Right lobe of liver (tissue), 6 donors: ENCODE measurements around the gene PLA2G5. TPM values are rescaled to one million over a fixed set of nuclear protein-coding genes. Genes with fewer than 3 reads are reported as not detected.

Source experiments
- ATAC-seq, 4 donors: fragments of 200-7000 bp; cut with Tn5 transposase; one replicate each; pipeline ENCODE4 v1.9.1; 2020; ENCODE audit warnings: mild to moderate bottlenecking in 4 of 4, moderate library complexity in 4 of 4
- DNase-seq, 3 donors: peaks; one replicate each; pipeline ENCODE4 v3.0.0-alpha.2; 2020
- H3K27ac ChIP-seq, 3 donors: fragments of 200-600 bp; one replicate each; pipeline ENCODE4 v1.8.0; 2022
- H3K27me3 ChIP-seq, 2 donors: fragments of 200-600 bp; one replicate each; pipeline ENCODE4 v1.8.0; 2022
- H3K36me3 ChIP-seq, 4 donors: fragments of 200-600 bp; sonication (generic) in 1 of 4; one replicate each; pipeline versions ENCODE4 v1.5.1 to v1.8.0; 2017 to 2022; ENCODE audit warnings: control low read depth in 1 of 4
- H3K4me1 ChIP-seq, 4 donors: fragments of 200-600 bp; sonication (generic) in 1 of 4; one replicate each; pipeline versions ENCODE4 v1.5.1 to v1.8.0; 2017 to 2022; ENCODE audit warnings: control low read depth in 1 of 4
- H3K4me3 ChIP-seq, 3 donors: fragments of 200-600 bp; one replicate each; pipeline ENCODE4 v1.8.0; 2022
- H3K9me3 ChIP-seq, 4 donors: fragments of 200-600 bp; sonication (generic) in 1 of 4; one replicate each; pipeline versions ENCODE4 v1.5.1 to v1.8.0; 2017 to 2022; ENCODE audit warnings: control low read depth in 1 of 4
- POLR2A ChIP-seq: fragments of 450-650 bp; IDR thresholded peaks from one replicate; pipeline ENCODE4 v1.6.1; 2017; ENCODE audit warnings: antibody characterized with exemption, mild to moderate bottlenecking
- WGBS: methylation state at CpG from one replicate; pipeline ENCODE4 v1.1.6; 2018; ENCODE audit warnings: low coverage, low lambda C conversion rate; ENCODE audit not compliant: insufficient coverage; ENCODE audit errors: missing lambda C conversion rate; 5-methylcytosine and 5-hydroxymethylcytosine counted together
- intact Hi-C, 2 donors: fragments of 100-400 bp; cut with DNase I; formaldehyde crosslinking; loops; one replicate each; pipeline versions ENCODE4 v1.11.2 to v1.14.1; 2022
- total RNA-seq, 6 experiments: library from RNA; depleted of rRNA in 2 of 6; stranded (reverse); fragments of >200 nt in 2 of 6; fragmentation: NEBNext Ultra II Directional in 3 of 6; extraction: Animal tissue kit (Norgen Biotek cat#: 25700) in 3 of 6; gene quantifications; one replicate each; pipeline versions ENCODE4 v1.1.0 to v1.2.4, GENCODE V29; 2016 to 2023
- TF ChIP-seq, protein P1 (sequence below), 4 donors: fragments of 200-600 bp in 3 of 4; fragments of 450-650 bp in 1 of 4; IDR thresholded peaks; one replicate each; pipeline versions ENCODE4 v1.5.1 to v1.8.0; 2016 to 2022; ENCODE audit warnings: antibody characterized with exemption in 4 of 4, mild to moderate bottlenecking in 2 of 4
- donor health status: DM: no; HTN: yes; CAD: no.
- donor health status: DM: no; HTN: no; CAD: no.
- donor health status: DM: no; HTN: no; CAD: no.
- donor health status: DM: no; HTN: yes; CAD: no.
- donor health status: DM: no; HTN: yes; CAD: no.

Gene PLA2G5
- total RNA-seq, 6 experiments from 2014 or later = 0.62 to 4.8 (median 3.2) TPM

GRCh38 chr1:20137055-20137454 lies 67.1 kb downstream of the PLA2G5 start:
- no peak for DNase-seq
- intact Hi-C loops = no loop called here
- Histone ChIP-seq H3K4me3 (no peak overlapping the region), H3K4me1 (no peaks in the 10 kb centered on the region), H3K27me3 (no peaks in the 10 kb centered on the region), H3K36me3 (no peaks in the 10 kb centered on the region), H3K9me3 (no peaks in the 10 kb centered on the region), H3K27ac (no peak overlapping the region)
- WGBS = no CpG with 5 or more reads among the region's 4 CpGs
- no peak for ATAC-seq
- TF ChIP-seq POLR2A = no peak
- TF ChIP-seq, protein P1, sequence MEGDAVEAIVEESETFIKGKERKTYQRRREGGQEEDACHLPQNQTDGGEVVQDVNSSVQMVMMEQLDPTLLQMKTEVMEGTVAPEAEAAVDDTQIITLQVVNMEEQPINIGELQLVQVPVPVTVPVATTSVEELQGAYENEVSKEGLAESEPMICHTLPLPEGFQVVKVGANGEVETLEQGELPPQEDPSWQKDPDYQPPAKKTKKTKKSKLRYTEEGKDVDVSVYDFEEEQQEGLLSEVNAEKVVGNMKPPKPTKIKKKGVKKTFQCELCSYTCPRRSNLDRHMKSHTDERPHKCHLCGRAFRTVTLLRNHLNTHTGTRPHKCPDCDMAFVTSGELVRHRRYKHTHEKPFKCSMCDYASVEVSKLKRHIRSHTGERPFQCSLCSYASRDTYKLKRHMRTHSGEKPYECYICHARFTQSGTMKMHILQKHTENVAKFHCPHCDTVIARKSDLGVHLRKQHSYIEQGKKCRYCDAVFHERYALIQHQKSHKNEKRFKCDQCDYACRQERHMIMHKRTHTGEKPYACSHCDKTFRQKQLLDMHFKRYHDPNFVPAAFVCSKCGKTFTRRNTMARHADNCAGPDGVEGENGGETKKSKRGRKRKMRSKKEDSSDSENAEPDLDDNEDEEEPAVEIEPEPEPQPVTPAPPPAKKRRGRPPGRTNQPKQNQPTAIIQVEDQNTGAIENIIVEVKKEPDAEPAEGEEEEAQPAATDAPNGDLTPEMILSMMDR (IDR thresholded peaks at IDR 0.05) = no peak

GRCh38 chr1:20137604-20138003 lies 67.6 kb downstream of the PLA2G5 start:
- 73% methylated on average over 1 of the region's 1 CpG for WGBS
- Histone ChIP-seq H3K27ac (no peak overlapping the region), H3K9me3 (no peaks in the 10 kb centered on the region), H3K36me3 (no peaks in the 10 kb centered on the region), H3K4me1 (no peaks in the 10 kb centered on the region), H3K4me3 (no peak overlapping the region), H3K27me3 (no peaks in the 10 kb centered on the region)
- intact Hi-C loops = no loop called here
- ATAC-seq (no peak), DNase-seq (no peak)
- no peak for TF ChIP-seq POLR2A
- TF ChIP-seq, protein P1 (IDR thresholded peaks at IDR 0.05) = no peak

DNA sequence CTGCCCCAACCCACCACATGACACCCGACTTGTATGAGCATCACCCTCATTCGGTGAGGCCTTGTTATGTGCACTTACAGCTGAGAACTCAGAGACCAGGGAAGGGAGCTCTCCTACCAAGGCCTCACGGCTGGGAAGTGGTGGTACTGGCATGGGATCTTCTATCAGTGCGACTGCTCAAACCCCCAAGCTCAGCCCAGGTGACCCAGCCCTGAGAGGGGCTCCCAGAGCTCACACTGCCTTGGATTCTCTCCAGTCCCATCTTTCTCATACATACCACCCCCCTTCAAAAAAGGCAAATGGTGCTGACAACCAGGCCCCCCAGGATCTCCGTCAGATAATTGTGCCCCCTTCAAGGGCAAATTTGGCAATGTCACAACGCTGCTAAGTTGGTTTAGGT lies 68.4 kb downstream of the PLA2G5 start:
- intact Hi-C loops = no loop called here
- no peak for DNase-seq
- Histone ChIP-seq H3K9me3 (no peaks in the 10 kb centered on the region), H3K27ac (no peak overlapping the region), H3K4me1 (no peaks in the 10 kb centered on the region), H3K36me3 (no peaks in the 10 kb centered on the region), H3K4me3 (no peak overlapping the region), H3K27me3 (no peaks in the 10 kb centered on the region)
- TF ChIP-seq POLR2A = no peak
- TF ChIP-seq, protein P1 (IDR thresholded peaks at IDR 0.05) = no peak
- 93% methylated on average over 2 of the region's 6 CpGs for WGBS
- no peak for ATAC-seq

- WGBS = 100% methylated on average over 1 of the region's 9 CpGs
These were observed 69.1 kb downstream of the PLA2G5 start, which contains the start of gene PLA2G2F for GRCh38 chr1:20138961-20139550. PLA2G2F (plus strand) TSS chr1:20139323; CDS start chr1:20139428, 105 bp downstream.

More at GRCh38 chr1:20138961-20139550, 69.1 kb downstream of the PLA2G5 start, which contains the start of gene PLA2G2F:
- no peaks in the 10 kb centered on the region for H3K9me3 ChIP-seq
- no peaks in the 10 kb centered on the region for H3K27me3 ChIP-seq
- no peak within 1 kb of the TSS for H3K4me3 ChIP-seq
- no peak for DNase-seq
- ATAC-seq = no peak
- no peak within 1 kb of the TSS for H3K27ac ChIP-seq
- no peaks in the 10 kb centered on the region for H3K4me1 ChIP-seq
- TF ChIP-seq POLR2A = no peak
- TF ChIP-seq, protein P1 (IDR thresholded peaks at IDR 0.05) = no peak
- intact Hi-C loops = no loop called here
- no peaks in the 10 kb centered on the region for H3K36me3 ChIP-seq
